Measurements from ENCODE around the gene LNX2.

The LNX2 gene

DNA sequence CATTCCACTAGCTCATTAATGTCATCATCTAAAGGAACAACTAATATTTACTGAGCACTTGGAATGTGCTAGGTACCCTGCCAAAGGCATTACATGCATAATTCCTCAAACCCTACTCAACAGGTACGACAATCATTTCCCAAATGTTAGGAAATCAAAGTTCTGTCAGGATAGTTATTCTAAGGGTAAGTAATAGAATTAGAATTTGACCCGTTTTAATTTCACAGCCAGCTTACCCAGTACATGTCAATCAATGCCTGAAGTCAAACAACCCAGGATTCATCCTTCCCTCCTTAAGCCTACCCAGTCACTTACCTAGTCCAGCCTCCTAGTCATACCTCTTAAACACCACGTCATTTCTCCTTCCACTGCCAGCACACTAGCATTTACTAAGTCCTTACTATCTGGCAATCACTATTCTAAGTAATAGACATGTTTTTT is 2.4 kb downstream of the LNX2 start:
- Histone ChIP-seq H3K9ac (ENCODE audit: low read length) (no peak overlapping the region), H3K79me2 (ENCODE audit: insufficient read depth, low read length) (peaks cover 59% of the 10 kb centered on the region), H3K4me2 (ENCODE audit: low read depth, low read length, poor library complexity, severe bottlenecking) (no peak overlapping the region), H3K9me3 (ENCODE audit: insufficient read depth, low read length) (no peaks in the 10 kb centered on the region), H3K27ac (ENCODE audit: low read depth, low read length) (no peak overlapping the region), H3K36me3 (ENCODE audit: low read length) (peaks cover under 1% of the 10 kb centered on the region; the same call in 1 of the 2 replicates), H2AFZ (ENCODE audit: low read depth, low read length, severe bottlenecking) (no peak overlapping the region), H3K4me3 (ENCODE audit: insufficient read depth, low read length, poor library complexity, severe bottlenecking) (no peak overlapping the region), H3K9me2 (replicated peaks; ENCODE audit: insufficient read depth, low read length) (no peaks in the 10 kb centered on the region), H3F3A (ENCODE audit: insufficient read depth) (peaks cover 6% of the 10 kb centered on the region), H4K20me1 (ENCODE audit: low read depth, low read length) (peaks cover 13% of the 10 kb centered on the region; the same call in 1 of the 2 replicates), H3K27me3 (ENCODE audit: low read length) (no peaks in the 10 kb centered on the region)
- no peak for TF ChIP-seq CTCF (IDR thresholded peaks at IDR 0.05; ENCODE audit: insufficient read depth, low read length, poor library complexity, severe bottlenecking)
- no peak for TF ChIP-seq EZH2phosphoT487 (conservative IDR thresholded peaks at IDR 0.05; ENCODE audit: low read length)

DNA sequence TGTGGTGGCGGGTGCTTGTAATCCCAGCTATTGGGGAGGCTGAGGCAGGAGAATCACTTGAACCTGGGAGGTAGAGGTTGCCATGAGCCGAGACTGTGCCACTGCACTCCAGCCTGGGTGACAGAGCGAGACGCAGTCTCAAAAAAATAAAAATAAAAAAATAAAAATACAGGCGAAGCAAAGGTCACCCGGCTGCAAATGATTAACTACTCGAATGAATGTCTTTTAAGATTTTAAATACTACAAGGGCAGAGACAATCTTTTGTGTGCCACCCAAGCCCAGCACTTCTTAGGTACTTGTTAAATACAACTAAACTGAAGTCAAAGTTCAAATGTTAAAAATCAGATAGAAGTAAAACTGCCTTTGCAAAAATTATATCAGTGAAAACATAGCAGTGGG is 6.7 kb downstream of the LNX2 start:
- Histone ChIP-seq H2AFZ (ENCODE audit: low read depth, low read length, severe bottlenecking) (no peak overlapping the region), H3K9ac (ENCODE audit: low read length) (no peak overlapping the region), H3K9me3 (ENCODE audit: insufficient read depth, low read length) (no peaks in the 10 kb centered on the region), H4K20me1 (ENCODE audit: low read depth, low read length) (peaks cover 13% of the 10 kb centered on the region), H3K4me2 (ENCODE audit: low read depth, low read length, poor library complexity, severe bottlenecking) (no peak overlapping the region), H3K27ac (ENCODE audit: low read depth, low read length) (no peak overlapping the region), H3K4me3 (ENCODE audit: insufficient read depth, low read length, poor library complexity, severe bottlenecking) (no peak overlapping the region), H3K79me2 (ENCODE audit: insufficient read depth, low read length) (peaks cover 55% of the 10 kb centered on the region), H3F3A (ENCODE audit: insufficient read depth) (no peaks in the 10 kb centered on the region), H3K36me3 (ENCODE audit: low read length) (no peaks in the 10 kb centered on the region), H3K27me3 (ENCODE audit: low read length) (no peaks in the 10 kb centered on the region), H3K9me2 (replicated peaks; ENCODE audit: insufficient read depth, low read length) (no peaks in the 10 kb centered on the region)
- TF ChIP-seq CTCF (IDR thresholded peaks at IDR 0.05; ENCODE audit: insufficient read depth, low read length, poor library complexity, severe bottlenecking) (no peak), EZH2phosphoT487 (conservative IDR thresholded peaks at IDR 0.05; ENCODE audit: low read length) (no peak)

DNA sequence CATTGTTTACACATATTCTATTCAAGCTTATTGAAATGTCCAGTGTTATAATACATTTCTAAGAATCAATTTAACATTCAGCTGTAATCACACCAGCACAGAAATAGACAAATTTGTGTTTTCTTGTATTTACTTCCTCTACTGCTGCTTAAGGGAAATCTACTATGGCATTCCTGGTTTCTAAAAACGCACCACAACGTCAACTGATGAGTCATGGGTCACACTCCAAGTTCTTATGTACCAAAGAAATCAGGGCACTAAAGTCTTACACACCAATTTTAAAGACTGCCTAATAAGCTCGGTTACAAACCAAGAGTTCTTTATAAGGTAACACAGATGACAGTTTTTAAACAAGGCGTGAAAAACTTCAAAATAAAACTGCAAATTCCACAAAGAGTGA is 13.2 kb downstream of the LNX2 start:
- peaks cover 34% of the 10 kb centered on the region; the same call in 1 of the 2 replicates for H3K79me2 ChIP-seq (ENCODE audit: insufficient read depth, low read length)
- no peaks in the 10 kb centered on the region for H3K9me2 ChIP-seq (replicated peaks; ENCODE audit: insufficient read depth, low read length)
- H3F3A ChIP-seq (ENCODE audit: insufficient read depth), result no peaks in the 10 kb centered on the region
- no peak overlapping the region for H3K4me3 ChIP-seq (ENCODE audit: insufficient read depth, low read length, poor library complexity, severe bottlenecking)
- H4K20me1 ChIP-seq (ENCODE audit: low read depth, low read length), result peaks cover 21% of the 10 kb centered on the region; the same call in 1 of the 2 replicates
- H3K9ac ChIP-seq (ENCODE audit: low read length), result no peak overlapping the region
- H3K9me3 ChIP-seq (ENCODE audit: insufficient read depth, low read length), result no peaks in the 10 kb centered on the region
- no peak overlapping the region for H2AFZ ChIP-seq (ENCODE audit: low read depth, low read length, severe bottlenecking)
- TF ChIP-seq CTCF (IDR thresholded peaks at IDR 0.05; ENCODE audit: insufficient read depth, low read length, poor library complexity, severe bottlenecking), result no peak
- no peak for TF ChIP-seq EZH2phosphoT487 (conservative IDR thresholded peaks at IDR 0.05; ENCODE audit: low read length)
- H3K27ac ChIP-seq (ENCODE audit: low read depth, low read length), result no peak overlapping the region
- no peaks in the 10 kb centered on the region for H3K36me3 ChIP-seq (ENCODE audit: low read length)
- H3K27me3 ChIP-seq (ENCODE audit: low read length), result no peaks in the 10 kb centered on the region
- H3K4me2 ChIP-seq (ENCODE audit: low read depth, low read length, poor library complexity, severe bottlenecking), result no peak overlapping the region
